ENCODE results near the gene KIF5B.
A peak's percentile ranks its signal among the peaks of the same experiment; 100 is the strongest.
"Not testable (repeated sequence)": the region's sequence is repeated elsewhere in the genome, so short reads cannot be mapped to it uniquely, and the experiment has no call there.

Gene KIF5B

DNA sequence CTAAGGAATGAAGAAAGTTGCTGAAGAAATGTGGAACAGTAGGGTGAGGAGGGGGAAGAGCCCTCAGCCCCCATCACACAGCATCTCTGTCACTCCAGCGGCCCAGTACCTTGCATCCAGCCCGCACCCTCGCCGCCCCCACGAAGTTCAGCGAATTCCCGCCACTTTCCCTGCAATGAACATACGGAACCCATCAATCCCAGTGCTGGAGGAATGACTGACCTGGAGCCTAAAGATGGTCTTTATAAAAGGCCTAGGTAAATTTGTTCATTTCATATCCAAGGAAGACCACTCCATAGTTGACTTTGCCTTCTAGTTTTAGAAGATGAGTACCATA, 779 bp upstream of the KIF5B start:
- no peak for DNase-seq

DNA sequence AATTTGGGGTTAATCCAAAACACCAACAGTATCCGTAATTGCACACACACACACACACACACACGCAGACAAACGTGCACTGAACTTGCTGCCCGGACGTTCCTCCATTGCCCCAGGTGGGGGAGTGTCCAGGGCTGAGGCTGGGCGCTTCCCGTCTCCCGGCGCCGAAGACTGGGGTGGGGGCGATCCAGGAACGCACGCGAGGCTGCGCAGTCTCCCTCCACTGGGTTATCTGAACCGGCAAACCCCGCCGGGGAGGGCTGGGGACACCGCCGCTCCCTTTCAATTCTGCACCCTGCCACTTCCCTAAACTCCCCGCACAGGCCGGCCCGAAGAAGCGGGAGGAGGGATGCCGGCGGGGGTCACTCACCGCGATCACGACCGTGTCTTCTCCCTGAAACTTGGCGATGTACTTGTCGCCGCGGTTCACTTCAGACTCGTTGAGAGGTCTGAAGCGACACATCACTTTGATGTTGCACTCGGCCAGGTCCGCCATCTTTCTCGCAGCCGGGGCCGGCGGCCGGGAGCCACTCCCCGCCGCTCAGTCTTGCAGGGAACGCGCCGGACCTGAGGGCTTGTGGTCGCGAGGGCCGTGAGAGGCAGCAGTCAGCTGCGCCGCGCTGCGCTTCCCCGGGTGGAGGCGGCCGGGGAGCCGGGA, 618 bp downstream of the KIF5B start:
- DNase-seq: peak; percentile 89

- no peak for DNase-seq
Observed at GRCh38 chr10:32054094-32054493, 2.1 kb downstream of the KIF5B start.

DNA sequence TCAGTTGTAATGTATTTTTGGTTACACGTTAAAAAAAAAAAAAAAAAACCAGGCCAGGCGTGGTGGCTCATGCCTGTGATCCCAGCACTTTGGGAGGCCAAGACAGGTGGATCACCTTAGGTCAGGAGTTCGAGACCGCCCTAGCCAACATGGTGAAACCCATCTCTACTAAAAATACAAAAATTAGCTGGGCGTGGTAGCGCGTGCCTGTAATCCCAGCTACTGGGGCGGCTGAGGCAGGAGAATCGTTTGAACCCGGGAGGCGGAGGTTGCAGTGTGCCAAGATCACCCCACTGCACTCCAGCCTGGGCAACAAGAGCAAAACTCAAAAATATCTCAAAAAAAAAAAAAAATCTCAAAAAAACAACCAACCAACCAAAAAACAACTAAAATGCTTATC, 2.8 kb downstream of the KIF5B start:
- not testable (repeated sequence) for DNase-seq

- no peak for DNase-seq
Observed at GRCh38 chr10:32051926-32052325, 4.3 kb downstream of the KIF5B start.

DNA sequence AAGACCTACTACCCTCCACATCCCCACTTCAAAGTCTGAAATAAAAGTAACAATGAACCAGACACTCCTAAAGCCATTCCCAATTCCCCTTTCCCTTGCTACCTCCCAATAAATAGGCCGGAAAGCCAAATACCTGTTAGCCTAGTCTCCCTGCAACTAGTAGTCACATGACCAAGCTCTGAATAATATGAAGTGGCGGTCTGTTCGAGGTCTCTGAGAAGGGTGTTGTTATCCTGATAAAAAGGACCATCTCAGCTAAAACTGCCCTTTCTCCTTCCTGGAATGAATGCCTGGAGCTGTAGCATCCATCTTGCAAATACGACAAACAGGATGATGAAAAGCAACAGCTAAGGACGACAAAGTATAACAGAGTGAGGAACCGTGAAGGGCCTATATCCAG, 6.0 kb downstream of the KIF5B start:
- no peak for DNase-seq

- no peak for DNase-seq
Observed at GRCh38 chr10:32049113-32049512, 7.1 kb downstream of the KIF5B start.

DNA sequence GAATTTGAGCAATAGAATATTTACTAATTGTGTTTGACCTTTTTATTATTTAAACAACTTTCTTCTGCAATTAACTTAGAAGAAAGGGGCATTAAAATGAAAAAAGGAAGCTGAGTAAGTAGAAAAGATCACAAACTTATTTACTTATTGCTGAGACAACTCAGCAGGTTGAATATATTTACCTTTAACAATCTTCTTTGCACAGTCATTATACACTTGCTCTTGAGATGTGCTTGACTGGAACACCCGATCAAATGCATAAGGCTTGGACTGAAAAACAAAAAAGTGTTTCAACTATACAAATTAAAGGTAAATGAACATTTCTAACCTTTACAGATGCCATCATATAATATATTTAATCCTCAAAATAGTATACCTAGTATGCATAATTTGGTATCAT, 7.9 kb downstream of the KIF5B start:
- no peak for DNase-seq

- DNase-seq: no peak
Observed at GRCh38 chr10:32047881-32048280, 8.3 kb downstream of the KIF5B start.

DNA sequence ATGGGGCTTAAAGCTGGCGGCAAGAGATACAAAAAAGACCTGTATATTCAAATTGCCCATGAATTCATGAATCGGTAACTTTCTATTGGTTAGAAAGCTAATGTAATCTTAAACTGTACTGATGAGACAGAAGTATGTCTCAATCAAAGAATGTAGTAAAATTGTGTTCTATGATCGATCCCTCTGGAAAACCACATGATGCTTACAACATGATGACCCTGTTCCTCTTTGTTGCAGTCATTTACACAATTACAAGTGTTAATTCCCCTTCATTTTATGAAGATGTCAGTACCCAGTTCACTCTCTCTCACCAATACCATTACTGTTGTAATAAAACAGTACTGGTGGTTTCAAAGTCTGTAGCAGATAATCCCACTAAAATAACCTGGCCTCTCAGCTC, 10.1 kb downstream of the KIF5B start:
- DNase-seq: no peak

DNA sequence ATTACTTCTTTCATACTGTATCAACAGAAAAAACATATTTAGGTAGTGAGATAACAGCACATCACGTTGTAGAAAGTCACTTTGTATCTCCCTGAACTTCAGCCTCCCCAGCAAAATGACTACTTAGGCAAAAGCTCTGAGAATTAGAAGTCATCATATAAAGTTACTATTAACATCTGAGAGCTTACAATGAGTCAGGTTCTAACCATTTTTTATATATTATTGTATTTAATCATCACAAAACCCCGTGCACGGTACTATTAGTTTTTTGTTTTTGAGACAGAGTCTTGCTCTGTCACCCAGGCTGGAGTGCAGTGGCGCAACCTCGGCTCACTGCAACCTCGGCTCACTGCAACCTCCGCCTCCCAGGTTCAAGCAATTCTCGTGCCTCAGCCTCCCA, 13.5 kb downstream of the KIF5B start:
- not testable (repeated sequence) for DNase-seq

GRCh38 chr10:32041290-32042028, 14.8 kb downstream of the KIF5B start:
- DNase-seq: no peak

GRCh38 chr10:32039734-32040133, 16.5 kb downstream of the KIF5B start:
- DNase-seq: no peak

- DNase-seq: no peak
Observed at GRCh38 chr10:32038777-32039176, 17.4 kb downstream of the KIF5B start.

- DNase-seq: no peak
Observed at GRCh38 chr10:32036922-32037321, 19.3 kb downstream of the KIF5B start.

- DNase-seq: no peak
Observed at GRCh38 chr10:32035038-32035437, 21.2 kb downstream of the KIF5B start.

DNA sequence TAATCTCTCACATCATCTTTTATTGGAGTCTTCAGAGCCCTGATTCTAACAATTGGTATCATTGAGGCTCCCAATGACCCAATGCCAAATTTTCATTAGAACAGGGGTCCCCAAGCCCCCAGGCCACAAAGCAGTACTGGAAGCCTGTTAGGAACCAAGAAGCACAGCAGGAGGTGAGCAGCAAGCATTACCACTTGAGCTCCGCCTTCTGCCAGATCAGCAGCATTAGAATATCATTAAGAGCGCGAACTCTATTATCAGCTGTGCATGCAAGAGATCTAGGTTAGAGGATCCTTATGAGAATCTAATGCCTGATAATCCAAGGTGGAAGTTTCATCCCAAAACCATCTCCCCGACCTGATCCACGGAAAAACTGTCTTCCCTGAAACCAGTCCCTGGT, 23.1 kb downstream of the KIF5B start:
- DNase-seq: no peak

DNA sequence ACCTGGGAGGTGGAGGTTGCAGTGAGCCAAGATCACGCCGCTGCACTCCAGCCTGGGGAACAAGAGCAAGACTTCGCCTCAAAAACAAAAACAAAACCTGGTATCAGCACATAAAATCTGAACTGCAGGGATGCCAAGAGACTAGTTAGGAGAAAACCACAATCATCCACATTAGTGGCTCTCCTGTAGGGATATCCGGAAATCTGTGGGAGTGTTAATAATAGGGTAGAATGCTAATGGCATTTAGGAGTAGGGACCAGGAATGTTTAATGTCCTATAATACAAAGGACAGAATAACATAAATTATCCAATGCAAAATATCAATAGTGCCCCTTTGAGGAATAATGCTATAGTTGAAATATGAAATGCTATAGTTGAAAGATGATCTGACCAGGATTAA, 24.3 kb downstream of the KIF5B start:
- no peak for DNase-seq

- DNase-seq: no peak
Observed at GRCh38 chr10:32031424-32031823, 24.8 kb downstream of the KIF5B start.

GRCh38 chr10:32028710-32029109, 27.5 kb downstream of the KIF5B start:
- DNase-seq: no peak

GRCh38 chr10:32023264-32023663, 33.0 kb downstream of the KIF5B start:
- DNase-seq: no peak

- no peak for DNase-seq
Observed at GRCh38 chr10:32017044-32017443, 39.2 kb downstream of the KIF5B start.

GRCh38 chr10:32015386-32015785, 40.8 kb downstream of the KIF5B start:
- no peak for DNase-seq

DNA sequence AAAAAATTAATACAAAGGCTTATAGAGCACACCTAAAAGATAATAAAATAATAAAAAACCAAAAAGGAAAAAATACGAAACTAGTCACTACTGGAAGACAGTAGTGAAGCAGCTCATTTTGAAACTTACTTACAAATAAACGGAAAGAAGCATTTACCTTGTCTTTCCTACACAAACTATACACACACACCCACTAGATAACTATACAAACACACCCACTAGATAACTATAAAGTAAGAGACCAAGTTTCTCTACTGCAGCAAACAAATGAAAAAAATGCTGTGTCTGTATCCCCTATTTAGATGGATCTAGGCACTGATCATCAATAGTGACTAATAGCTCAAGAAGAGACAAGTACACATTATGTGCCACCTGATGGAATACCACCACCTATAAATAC, 49.2 kb downstream of the KIF5B start:
- DNase-seq: no peak

GRCh38 chr10:32005050-32005449, 51.2 kb downstream of the KIF5B start:
- no peak for DNase-seq
